K562 (cell line): Measurements from ENCODE around the gene ULK1. TPM values are rescaled to one million over a fixed set of nuclear protein-coding genes. Genes with fewer than 3 reads are reported as not detected.
A peak's percentile ranks its signal among the peaks of the same experiment; 100 is the strongest.

Experiments used
- ATAC-seq: fragments of 200-7000 bp; cut with Tn5 transposase; 3 replicates; pipeline ENCODE4 v1.9.1; 2020; ENCODE audit warnings: moderate library complexity
- BruUV-seq: library from RNA; stranded (reverse); fragments of 400-500 nt; replicated peaks from 2 replicates; lab custom pipeline; 2021; lab: Mats Ljungman, UMichigan
- CTCF ChIA-PET: fragments of 300-600 bp; formaldehyde crosslinking; extraction: SDS; loops from one replicate; lab custom pipeline; 2021; ENCODE audit warnings: low intra/inter-chr PET ratio; lab: Yijun Ruan, JAX
- POLR2A ChIA-PET: fragments of 300-600, 350-650 bp; sonication (Branson Sonifier 250); formaldehyde crosslinking; extraction: SDS; loops from one replicate; lab custom pipeline; 2021; ENCODE audit warnings: antibody characterized with exemption, inconsistent platforms; lab: Yijun Ruan, JAX
- DNase-seq, 4 experiments: peaks; one replicate each; pipeline versions ENCODE4 v3.0.0 to v3.0.0-alpha.2; 2011 to 2018; ENCODE audit warnings: low spot score in 3 of 4, mixed read lengths in 3 of 4; ENCODE audit errors: extremely low read depth in 1 of 4
- FAIRE-seq: peaks from 2 replicates; lab custom pipeline; 2011; peaks lifted over from hg19 to GRCh38; lab: Jason Lieb, UNC
- H2AFZ ChIP-seq: 2 replicates; pipeline ENCODE4 v1.6.0; 2011; ENCODE audit warnings: low read depth, low read length, control low read depth, inconsistent platforms
- H3K27ac ChIP-seq: fragments of 200-600 bp; 3 replicates; pipeline ENCODE4 v1.8.0; 2011; ENCODE audit warnings: low read depth, mild to moderate bottlenecking, control low read depth, inconsistent platforms, low read length, moderate library complexity, mixed read lengths; ENCODE audit errors: extremely low read depth
- H3K27me3 ChIP-seq, 2 experiments: fragments of 300-600 bp in 1 of 2; 2 replicates in 1 of 2; 3 replicates in 1 of 2; pipeline versions ENCODE4 v1.6.0 to v1.8.0; 2011; ENCODE audit warnings: inconsistent platforms in 2 of 2, low read length in 2 of 2, mild to moderate bottlenecking in 1 of 2, mixed read lengths in 1 of 2, moderate library complexity in 1 of 2; ENCODE audit not compliant: control insufficient read depth in 2 of 2, insufficient read depth in 2 of 2
- H3K36me3 ChIP-seq: fragments of 300-600 bp; 3 replicates; pipeline ENCODE4 v1.8.0; 2011; ENCODE audit warnings: mild to moderate bottlenecking, low read length, inconsistent platforms; ENCODE audit not compliant: control insufficient read depth, insufficient read depth
- H3K4me1 ChIP-seq, 2 experiments: fragments of 200-600 bp in 1 of 2; replicated peaks in 1 of 2; 2 replicates in 1 of 2; 3 replicates in 1 of 2; pipeline versions ENCODE4 v1.5.1 to v1.8.0; 2011; ENCODE audit warnings: inconsistent platforms in 2 of 2, low read length in 2 of 2, mild to moderate bottlenecking in 1 of 2, mixed read lengths in 1 of 2, moderate library complexity in 1 of 2; ENCODE audit not compliant: control insufficient read depth in 2 of 2, insufficient read depth in 2 of 2
- H3K4me2 ChIP-seq: 2 replicates; pipeline ENCODE4 v1.6.1; 2011; ENCODE audit warnings: low read length, control low read depth, inconsistent platforms, mixed read lengths; ENCODE audit not compliant: insufficient read depth
- H3K4me3 ChIP-seq: fragments of 200-600 bp; sonication (generic), shearing (Covaris generic); 2 replicates; pipeline ENCODE4 v1.5.1; 2016; ENCODE audit warnings: control low read depth, inconsistent platforms
- H3K79me2 ChIP-seq: fragments of 200-600 bp; 3 replicates; pipeline ENCODE4 v1.8.0; 2011; ENCODE audit warnings: low read length, inconsistent platforms; ENCODE audit not compliant: control insufficient read depth, insufficient read depth
- H3K9ac ChIP-seq, 2 experiments: 2 replicates each; pipeline versions ENCODE4 v1.6.0 to v1.6.1; 2011; ENCODE audit warnings: low read depth in 2 of 2, low read length in 2 of 2, control low read depth in 1 of 2, inconsistent platforms in 1 of 2, mild to moderate bottlenecking in 1 of 2, mixed read lengths in 1 of 2; ENCODE audit not compliant: insufficient read depth in 1 of 2
- H3K9me1 ChIP-seq: one replicate; pipeline ENCODE4 v1.6.0; 2011; ENCODE audit warnings: inconsistent platforms, mild to moderate bottlenecking, low read length, moderate library complexity; ENCODE audit not compliant: control insufficient read depth, insufficient read depth
- H3K9me3 ChIP-seq: replicated peaks from 2 replicates; pipeline ENCODE4 v1.5.1; 2011; ENCODE audit warnings: low read depth, low read length, inconsistent platforms; ENCODE audit not compliant: control insufficient read depth, insufficient read depth
- H4K20me1 ChIP-seq: replicated peaks from 2 replicates; pipeline ENCODE4 v1.6.1; 2011; ENCODE audit warnings: low read length, inconsistent platforms, mixed read lengths; ENCODE audit not compliant: control insufficient read depth, insufficient read depth
- ARID2 ChIP-seq: fragments of 450-650 bp; IDR thresholded peaks from 2 replicates; pipeline ENCODE4 v1.6.1; 2017; ENCODE audit warnings: antibody characterized with exemption, mild to moderate bottlenecking
- ATF6 ChIP-seq: sonication (generic); formaldehyde crosslinking; IDR thresholded peaks from 2 replicates; pipeline ENCODE4 v1.4.0; 2020; ENCODE audit warnings: mild to moderate bottlenecking, missing genetic modification reagents
- E2F8 ChIP-seq: fragments of 450-650 bp; IDR thresholded peaks from 2 replicates; pipeline ENCODE4 v1.7.1; 2018; ENCODE audit warnings: mild to moderate bottlenecking, low read depth; ENCODE audit not compliant: partially characterized antibody
- FOSL1 ChIP-seq: fragments of 200-800 bp; sonication (Bioruptor generic); conservative IDR thresholded peaks from 2 replicates; pipeline ENCODE4 v1.6.1; 2016; ENCODE audit warnings: missing genetic modification characterization, missing compliant biosample characterization
- FOXM1 ChIP-seq, 2 experiments: fragments of 450-650 bp in 1 of 2; sonication (generic) in 1 of 2; formaldehyde crosslinking in 1 of 2; IDR thresholded peaks; 2 replicates each; pipeline versions ENCODE4 v1.6.1 to v1.9.0; 2017 to 2022; ENCODE audit warnings: low read depth in 2 of 2, mild to moderate bottlenecking in 2 of 2, missing genetic modification reagents in 1 of 2, moderate library complexity in 1 of 2
- KHSRP ChIP-seq: fragments of 450-650 bp; IDR thresholded peaks from 2 replicates; pipeline ENCODE4 v1.6.1; 2017
- MCM5 ChIP-seq: fragments of 450-650 bp; IDR thresholded peaks from 2 replicates; pipeline ENCODE4 v1.6.1; 2016; ENCODE audit warnings: low read depth
- NR4A1 ChIP-seq, 2 experiments: fragments of 250-450 bp in 1 of 2; fragments of 450-650 bp in 1 of 2; sonication (Bioruptor Pico) in 1 of 2; IDR thresholded peaks; 2 replicates each; pipeline versions ENCODE4 v1.4.0 to v1.6.1; 2016 to 2020; ENCODE audit warnings: mild to moderate bottlenecking in 2 of 2, missing compliant biosample characterization in 1 of 2, missing genetic modification characterization in 1 of 2, moderate library complexity in 1 of 2
- PCBP2 ChIP-seq: fragments of 200-400 bp; formaldehyde crosslinking; IDR thresholded peaks from 2 replicates; pipeline ENCODE4 v1.6.1; 2018; ENCODE audit warnings: low read length, low read depth, mild to moderate bottlenecking, moderate library complexity; ENCODE audit not compliant: poor library complexity, severe bottlenecking
- POLR3G ChIP-seq: IDR thresholded peaks from 2 replicates; pipeline ENCODE4 v1.6.1; 2011; ENCODE audit not compliant: insufficient read length, insufficient replicate concordance; ENCODE audit errors: extremely low read depth
- SIRT6 ChIP-seq: IDR thresholded peaks from one replicate; pipeline ENCODE4 v1.6.1; 2012; ENCODE audit warnings: low read depth, mild to moderate bottlenecking, control low read depth, inconsistent platforms, low read length, moderate library complexity
- SRSF7 ChIP-seq: fragments of 200-400 bp; formaldehyde crosslinking; optimal IDR thresholded peaks from 2 replicates; pipeline ENCODE3; 2017; ENCODE audit warnings: mild to moderate bottlenecking, low read depth, low read length
- ZNF217 ChIP-seq: sonication (generic); formaldehyde crosslinking; IDR thresholded peaks from 2 replicates; pipeline ENCODE4 v1.8.0; 2022; ENCODE audit warnings: mild to moderate bottlenecking, missing genetic modification reagents
- ZNF668 ChIP-seq: fragments of 250-450 bp; sonication (Bioruptor Pico); IDR thresholded peaks from 2 replicates; pipeline ENCODE4 v1.8.0; 2022; ENCODE audit warnings: mild to moderate bottlenecking, inconsistent platforms
- ZNF79 ChIP-seq: fragments of 250-450 bp; sonication (Bioruptor Pico); IDR thresholded peaks from 2 replicates; pipeline ENCODE4 v1.4.0; 2020; ENCODE audit warnings: low read depth, mild to moderate bottlenecking, moderate library complexity
- WGBS: fragments of 100-300 bp; shearing (Covaris generic); methylation state at CpG from one replicate; pipeline ENCODE4 v1.1.6; 2016; ENCODE audit warnings: low coverage, mixed read lengths; ENCODE audit not compliant: insufficient coverage; ENCODE audit errors: missing lambda C conversion rate; 5-methylcytosine and 5-hydroxymethylcytosine counted together
- in situ Hi-C: fragments of 300-500 bp; cut with MboI; formaldehyde crosslinking; loops from 4 replicates; pipeline ENCODE4 v1.15.0; 2018; ENCODE audit warnings: inconsistent platforms, mixed read lengths
- intact Hi-C: fragments of 100-400 bp; cut with micrococcal nuclease; formaldehyde crosslinking; loops from 2 replicates; pipeline ENCODE4 v1.14.2; 2022
- polyA plus RNA-seq, 8 experiments: library from polyadenylated mRNA; depleted of rRNA in 4 of 8; stranded (reverse) in 5 of 8; unstranded in 3 of 8; fragments of >200 nt; fragmentation: Nextera tagmentation in 2 of 8; fragmentation: Illumina TruSeq in 1 of 8; extraction: Ambion mirVana in 2 of 8; extraction: Trizol in 1 of 8; gene quantifications; 2 replicates each; pipeline versions ENCODE4 v1.2.1 to v1.2.3, GENCODE V29; 2011 to 2014; ENCODE audit warnings: inconsistent platforms in 1 of 8, missing spikeins in 1 of 8
- total RNA-seq, 7 experiments: library from RNA; depleted of rRNA in 6 of 7; stranded (reverse); fragments of >200 nt in 6 of 7; fragmentation: Illumina TruSeq in 2 of 7; extraction: Trizol in 2 of 7; gene quantifications; 2 replicates each; pipeline versions ENCODE4 v1.2.1 to v1.2.3, GENCODE V29; 2011 to 2021; ENCODE audit warnings: low replicate concordance in 1 of 7
- TF ChIP-seq, protein P1 (sequence below): sonication (generic); formaldehyde crosslinking; IDR thresholded peaks from 2 replicates; pipeline ENCODE4 v1.8.0; 2022; ENCODE audit warnings: missing genetic modification reagents, mild to moderate bottlenecking, borderline replicate concordance

The ULK1 gene
- total and polyA plus RNA-seq, 9 of the 15 experiments (the other 6 are each of a cell fraction or from before 2014, with no cell fraction given) = 0.15 to 29.4 (median 2.5) TPM

GRCh38 chr12:131928080-131928710 is 33.8 kb downstream of the ULK1 start:
- Histone ChIP-seq H3K9ac (peak overlapping the region; percentile 79 to 96), H3K4me1 (peaks cover 14 to 38% of the 10 kb centered on the region in 2 experiments; a peak in 4 of 5 replicates), H3K36me3 (peaks cover 30% of the 10 kb centered on the region), H2AFZ (peak overlapping the region; percentile 93), H3K9me3 (no peaks in the 10 kb centered on the region), H4K20me1 (peaks cover 3% of the 10 kb centered on the region), H3K4me2 (peak overlapping the region; percentile 87), H3K79me2 (peaks cover 36% of the 10 kb centered on the region), H3K4me3 (peak overlapping the region; percentile 84), H3K27me3 (no peaks in the 10 kb centered on the region), H3K9me1 (no peaks in the 10 kb centered on the region), H3K27ac (peak overlapping the region; percentile 93)
- ATAC-seq = peak; percentile 68
- POLR2A ChIA-PET = interaction anchor here (1.1 to 2.6 kb wide), 4 partner anchors 9 to 66 kb away, joined by 3 to 11 read pairs (median 4); no protein-coding TSS in a partner anchor
- intact Hi-C loops = loop anchor here (1.0 kb wide), 1 partner anchor 68 kb away; no protein-coding TSS in a partner anchor
- CTCF ChIA-PET = interaction anchor here (0.5 to 1.5 kb wide), 2 partner anchors 21 to 28 kb away, joined by 3 to 4 read pairs; partner anchors contain the start of gene EP400
- BruUV-seq = no TSS peak
- in situ Hi-C loops = no loop called here
- FAIRE-seq = peak; percentile 84
- DNase-seq = peak in 2 of 4 experiments; percentile 12 to 73
- WGBS = 10% methylated on average over 26 of the region's 33 CpGs
- TF ChIP-seq PCBP2 = no peak
- TF ChIP-seq POLR3G = no peak
- no peak for TF ChIP-seq SRSF7
- TF ChIP-seq NR4A1 (CRISPR knock-in tag; IDR thresholded peaks at IDR 0.05) = no peak
- TF ChIP-seq NR4A1 (tag; IDR thresholded peaks at IDR 0.05) = no peak
- TF ChIP-seq ZNF79 = no peak
- TF ChIP-seq ZNF668 = no peak
- no peak for TF ChIP-seq ARID2
- TF ChIP-seq ATF6 = 0 out of 2 replicates have a peak, but pooled peaks have one; percentile 2
- TF ChIP-seq FOSL1 (tag) = no peak
- TF ChIP-seq KHSRP = no peak
- no peak for TF ChIP-seq SIRT6
- peak; percentile 78 for TF ChIP-seq E2F8
- TF ChIP-seq MCM5 = no peak
- TF ChIP-seq, protein P1, sequence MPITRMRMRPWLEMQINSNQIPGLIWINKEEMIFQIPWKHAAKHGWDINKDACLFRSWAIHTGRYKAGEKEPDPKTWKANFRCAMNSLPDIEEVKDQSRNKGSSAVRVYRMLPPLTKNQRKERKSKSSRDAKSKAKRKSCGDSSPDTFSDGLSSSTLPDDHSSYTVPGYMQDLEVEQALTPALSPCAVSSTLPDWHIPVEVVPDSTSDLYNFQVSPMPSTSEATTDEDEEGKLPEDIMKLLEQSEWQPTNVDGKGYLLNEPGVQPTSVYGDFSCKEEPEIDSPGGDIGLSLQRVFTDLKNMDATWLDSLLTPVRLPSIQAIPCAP (CRISPR knock-in tag) = no peak
- peak; percentile 25; the same call in 1 of the 2 replicates for TF ChIP-seq FOXM1 (IDR thresholded peaks at IDR 0.05; ENCODE audit: low read depth)
- no peak for TF ChIP-seq FOXM1 (CRISPR knock-in tag; IDR thresholded peaks at IDR 0.05; ENCODE audit: low read depth)
- no peak for TF ChIP-seq ZNF217 (CRISPR knock-in tag)
